Stomach (tissue), 9 donors: ENCODE results near the gene ETV3L. TPM values are rescaled to one million over a fixed set of nuclear protein-coding genes. Genes with fewer than 3 reads are reported as not detected.

Experiments
- DNase-seq, 2 donors: peaks; one replicate each; pipeline versions ENCODE4 v3.0.0 to v3.0.0-alpha.2; 2013 to 2019
- H3K27ac ChIP-seq, 5 donors: fragments of 200-600 bp in 4 of 5; sonication (generic) in 4 of 5; one replicate each; pipeline ENCODE4 v1.5.1; 2013 to 2019; ENCODE audit warnings: mild to moderate bottlenecking in 1 of 5, moderate library complexity in 1 of 5
- H3K27me3 ChIP-seq, 3 donors: fragments of 200-600 bp; sonication (generic); one replicate each; pipeline ENCODE4 v1.5.1; 2017 to 2019; ENCODE audit warnings: mixed run types in 1 of 3
- H3K36me3 ChIP-seq, 4 donors: fragments of 200-600 bp; sonication (generic); 1 replicate in 3 of 4; 2 replicates in 1 of 4; pipeline ENCODE4 v1.5.1; 2016 to 2019
- H3K4me1 ChIP-seq, 4 donors: fragments of 200-600 bp; sonication (generic); one replicate each; pipeline ENCODE4 v1.5.1; 2016 to 2019
- H3K4me3 ChIP-seq, 4 donors: fragments of 200-600 bp; sonication (generic) in 3 of 4; one replicate each; pipeline ENCODE4 v1.5.1; 2016 to 2019; ENCODE audit warnings: mild to moderate bottlenecking in 1 of 4
- H3K9me3 ChIP-seq, 4 donors: fragments of 200-600 bp; sonication (generic); one replicate each; pipeline ENCODE4 v1.5.1; 2016 to 2019
- EP300 ChIP-seq: sonication (generic); formaldehyde crosslinking; IDR thresholded peaks from one replicate; pipeline ENCODE4 v1.6.1; 2017; ENCODE audit warnings: antibody characterized with exemption
- POLR2A ChIP-seq, 4 donors: fragments of 450-650 bp; IDR thresholded peaks; one replicate each; pipeline ENCODE4 v1.6.1; 2016; ENCODE audit warnings: antibody characterized with exemption in 4 of 4, control low read depth in 2 of 4, mild to moderate bottlenecking in 1 of 4, moderate library complexity in 1 of 4
- POLR2AphosphoS5 ChIP-seq, 3 donors: sonication (generic); formaldehyde crosslinking; IDR thresholded peaks; one replicate each; pipeline ENCODE4 v1.6.1; 2016; ENCODE audit warnings: antibody characterized with exemption in 3 of 3
- WGBS, 5 donors: extraction: QIAGEN DNeasy Blood & Tissue Kit in 3 of 5; methylation state at CpG; one replicate each; pipeline versions ENCODE4 v1.1.5 to v1.1.7; 2013 to 2018; 5-methylcytosine and 5-hydroxymethylcytosine counted together
- intact Hi-C: fragments of 100-400 bp; cut with DNase I; formaldehyde crosslinking; loops from one replicate; pipeline ENCODE4 v1.15.1; 2023; ENCODE audit warnings: low total_unique reads
- polyA plus RNA-seq, 3 donors: library from polyadenylated mRNA; stranded (reverse); fragments of 200-250 nt; gene quantifications; one replicate each; pipeline ENCODE4 v1.2.3, GENCODE V29; 2013
- total RNA-seq, 5 donors: library from RNA; depleted of rRNA; stranded (reverse); fragments of >200 nt; gene quantifications; one replicate each; pipeline versions ENCODE4 v1.1.0 to v1.2.3, GENCODE V29; 2014 to 2016
- TF ChIP-seq, protein P1 (sequence below), 7 experiments: fragments of 450-650 bp in 4 of 7; fragments of 200-600 bp in 3 of 7; sonication (generic) in 3 of 7; IDR thresholded peaks; one replicate each; pipeline ENCODE4 v1.5.1; 2016 to 2019; ENCODE audit warnings: antibody characterized with exemption in 7 of 7, control low read depth in 2 of 7, mild to moderate bottlenecking in 1 of 7
- donor health status: healthy with polysubstance abuse.
- donor health status: Bipolar disorder and iron deficiency.
- donor health status: healthy.

Gene ETV3L
- total and polyA plus RNA-seq, 8 donors = not detected

DNA sequence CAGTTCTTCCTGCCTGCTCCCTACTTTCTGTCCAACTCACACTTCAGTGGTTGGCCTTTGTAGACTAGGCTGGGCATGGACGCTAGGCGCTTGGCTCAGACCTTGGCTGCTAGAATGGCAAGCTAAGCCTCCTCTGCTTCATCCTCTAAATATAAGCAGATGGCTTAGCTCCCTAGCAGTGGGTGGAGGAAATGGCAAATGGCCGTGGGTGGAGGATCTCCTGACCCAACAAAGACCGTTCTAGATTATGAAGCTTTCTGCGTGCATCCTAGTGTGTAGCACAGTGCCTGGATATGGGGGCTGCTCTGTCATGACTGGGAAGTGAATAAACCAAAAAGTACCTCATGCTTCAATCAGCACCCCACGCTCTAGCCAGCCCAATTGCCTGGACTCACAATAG, 10.4 kb upstream of the ETV3L start:
- Histone ChIP-seq H3K4me3 (no peak overlapping the region), H3K4me1 (peaks cover 0 to 4% (median 0%) of the 10 kb centered on the region in 4 donors), H3K27me3 (peaks cover 0 to 97% (median 16%) of the 10 kb centered on the region in 3 donors), H3K36me3 (no peaks in the 10 kb centered on the region), H3K27ac (no peak overlapping the region), H3K9me3 (no peaks in the 10 kb centered on the region)
- DNase-seq = no peak
- WGBS, 5 donors = 73 to 79% (median 75%) methylated on average over 6 of the region's 6 CpGs
- intact Hi-C loops = no loop called here
- TF ChIP-seq EP300 = no peak

DNA sequence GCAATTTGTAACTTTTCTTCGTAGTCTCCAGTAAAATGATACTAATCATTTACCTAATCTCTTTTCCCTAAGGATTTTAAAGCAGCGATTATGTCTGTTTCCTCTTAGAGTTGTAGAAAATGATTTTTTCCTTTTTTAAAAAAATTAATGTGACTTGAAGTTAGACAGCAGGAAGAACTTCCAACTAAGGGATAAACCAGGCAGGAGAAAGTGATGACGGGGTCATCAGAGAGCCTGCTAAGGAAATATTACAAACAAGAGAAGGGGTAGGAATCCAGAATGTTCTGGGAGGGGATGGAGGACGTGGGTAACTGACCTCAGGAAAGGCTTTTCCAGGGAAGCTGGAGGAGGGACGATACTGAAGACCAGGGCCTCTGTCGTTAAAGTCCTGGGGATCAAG, 8.8 kb upstream of the ETV3L start:
- intact Hi-C loops = no loop called here
- H3K27me3 ChIP-seq = peaks cover 0 to 87% (median 16%) of the 10 kb centered on the region in 3 donors

DNA sequence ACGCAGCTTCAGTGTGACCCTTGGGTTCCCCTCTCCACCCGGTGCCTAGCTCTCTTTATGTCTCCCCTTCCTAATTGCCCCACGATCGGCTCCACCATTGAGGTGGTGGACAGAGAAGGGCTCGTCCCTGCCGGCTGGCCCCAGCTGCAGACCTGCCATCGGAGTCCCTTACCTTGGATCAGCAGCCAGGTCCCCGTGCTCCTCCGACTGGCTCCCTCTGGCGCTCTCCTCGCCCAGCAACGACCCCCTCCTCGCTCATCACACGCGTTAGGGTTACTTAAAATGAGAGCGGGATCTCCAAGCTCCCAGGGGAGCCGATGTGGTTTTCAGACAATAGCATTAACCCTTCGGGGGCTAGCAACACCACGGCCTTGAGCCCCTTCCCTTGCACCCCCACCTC, 8.1 kb upstream of the ETV3L start:
- intact Hi-C loops = no loop called here
- no peaks in the 10 kb centered on the region for H3K36me3 ChIP-seq
- H3K4me3 ChIP-seq = no peak overlapping the region
- 26 to 46% (median 38%) methylated on average over 19 of the region's 19 CpGs for WGBS, 5 donors
- no peak for DNase-seq
- TF ChIP-seq POLR2AphosphoS5 (IDR thresholded peaks at IDR 0.05) (no peak), EP300 (no peak), POLR2A (IDR thresholded peaks at IDR 0.05) (no peak)
- TF ChIP-seq, protein P1, sequence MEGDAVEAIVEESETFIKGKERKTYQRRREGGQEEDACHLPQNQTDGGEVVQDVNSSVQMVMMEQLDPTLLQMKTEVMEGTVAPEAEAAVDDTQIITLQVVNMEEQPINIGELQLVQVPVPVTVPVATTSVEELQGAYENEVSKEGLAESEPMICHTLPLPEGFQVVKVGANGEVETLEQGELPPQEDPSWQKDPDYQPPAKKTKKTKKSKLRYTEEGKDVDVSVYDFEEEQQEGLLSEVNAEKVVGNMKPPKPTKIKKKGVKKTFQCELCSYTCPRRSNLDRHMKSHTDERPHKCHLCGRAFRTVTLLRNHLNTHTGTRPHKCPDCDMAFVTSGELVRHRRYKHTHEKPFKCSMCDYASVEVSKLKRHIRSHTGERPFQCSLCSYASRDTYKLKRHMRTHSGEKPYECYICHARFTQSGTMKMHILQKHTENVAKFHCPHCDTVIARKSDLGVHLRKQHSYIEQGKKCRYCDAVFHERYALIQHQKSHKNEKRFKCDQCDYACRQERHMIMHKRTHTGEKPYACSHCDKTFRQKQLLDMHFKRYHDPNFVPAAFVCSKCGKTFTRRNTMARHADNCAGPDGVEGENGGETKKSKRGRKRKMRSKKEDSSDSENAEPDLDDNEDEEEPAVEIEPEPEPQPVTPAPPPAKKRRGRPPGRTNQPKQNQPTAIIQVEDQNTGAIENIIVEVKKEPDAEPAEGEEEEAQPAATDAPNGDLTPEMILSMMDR (IDR thresholded peaks at IDR 0.05) = no peak
- peaks cover 0 to 4% (median 0%) of the 10 kb centered on the region in 4 donors for H3K4me1 ChIP-seq
- no peak overlapping the region for H3K27ac ChIP-seq
- no peaks in the 10 kb centered on the region for H3K9me3 ChIP-seq
- peaks cover 0 to 81% (median 16%) of the 10 kb centered on the region in 3 donors for H3K27me3 ChIP-seq

More for the DNA sequence above, 8.8 kb upstream of the ETV3L start:
- peaks cover 0 to 4% (median 0%) of the 10 kb centered on the region in 4 donors for H3K4me1 ChIP-seq
- WGBS, 5 donors = 65 to 78% (median 68%) methylated on average over 6 of the region's 6 CpGs
- TF ChIP-seq EP300 (no peak), POLR2A (IDR thresholded peaks at IDR 0.05) (no peak), POLR2AphosphoS5 (IDR thresholded peaks at IDR 0.05) (no peak)
- TF ChIP-seq, protein P1 (IDR thresholded peaks at IDR 0.05) = no peak
- no peak for DNase-seq
- H3K27ac ChIP-seq = no peak overlapping the region
- H3K4me3 ChIP-seq = no peak overlapping the region
- H3K36me3 ChIP-seq = no peaks in the 10 kb centered on the region
- no peaks in the 10 kb centered on the region for H3K9me3 ChIP-seq

- Histone ChIP-seq H3K27me3 (peaks cover 0 to 79% (median 16%) of the 10 kb centered on the region in 3 donors), H3K4me3 (no peak overlapping the region), H3K4me1 (peaks cover 0 to 4% (median 0%) of the 10 kb centered on the region in 4 donors), H3K36me3 (no peaks in the 10 kb centered on the region), H3K9me3 (no peaks in the 10 kb centered on the region), H3K27ac (no peak overlapping the region)
- TF ChIP-seq POLR2AphosphoS5 (IDR thresholded peaks at IDR 0.05) = no peak
- TF ChIP-seq, protein P1 (IDR thresholded peaks at IDR 0.05) = no peak
- no peak for TF ChIP-seq EP300
- intact Hi-C loops = no loop called here
- 51 to 73% (median 72%) methylated on average over 4 to 6 of the region's 6 CpGs for WGBS, 5 donors
- no peak for DNase-seq
These were observed 7.2 kb upstream of the ETV3L start for GRCh38 chr1:157106813-157107189.

DNA sequence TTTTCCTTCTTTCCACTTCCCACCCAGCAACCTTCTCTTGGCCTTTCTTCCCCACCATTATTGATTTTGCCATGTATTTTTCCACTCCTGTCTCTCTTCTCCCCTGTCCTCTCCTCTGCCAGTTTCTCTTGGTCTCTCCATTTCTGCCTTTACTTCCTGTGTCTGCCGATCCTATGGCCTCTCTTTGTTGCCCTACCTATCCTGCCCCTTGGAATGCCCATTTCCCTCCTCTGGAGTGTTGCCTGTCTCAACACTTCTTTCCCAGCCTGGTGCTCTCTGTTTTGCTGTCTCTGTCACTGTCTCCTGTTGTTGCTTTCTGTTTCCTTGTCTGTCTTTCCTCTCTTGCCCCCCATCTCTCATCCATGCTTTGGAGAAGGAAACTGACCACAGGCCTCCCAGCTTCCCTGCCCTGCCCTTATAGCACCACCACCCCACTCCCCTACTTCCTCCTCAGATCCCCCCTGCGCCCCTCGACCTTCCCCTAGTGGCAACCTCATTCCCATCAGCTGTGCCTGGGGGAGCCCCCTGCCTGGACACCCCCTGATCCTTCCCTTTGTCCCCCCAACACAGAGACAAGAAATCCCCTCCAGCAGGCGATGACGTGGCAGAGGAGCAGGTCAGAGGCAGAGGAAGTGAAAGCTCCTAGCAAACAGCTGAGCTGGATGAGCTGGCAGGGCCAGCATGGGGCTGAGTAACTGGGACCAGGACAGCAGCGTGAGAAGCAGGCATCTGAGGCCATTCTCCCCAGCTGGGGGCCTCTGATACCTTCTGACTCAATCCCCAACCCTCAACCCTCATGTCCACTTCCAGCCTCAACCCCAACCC, 6.6 kb upstream of the ETV3L start:
- H3K9me3 ChIP-seq = no peaks in the 10 kb centered on the region
- no peaks in the 10 kb centered on the region for H3K36me3 ChIP-seq
- DNase-seq = peak; percentile 41 to 55
- 31 to 55% (median 52%) methylated on average over 6 of the region's 6 CpGs for WGBS, 5 donors
- H3K27me3 ChIP-seq = peaks cover 0 to 73% (median 16%) of the 10 kb centered on the region in 3 donors
- H3K4me3 ChIP-seq = no peak overlapping the region
- TF ChIP-seq POLR2AphosphoS5 (IDR thresholded peaks at IDR 0.05) (no peak), POLR2A (IDR thresholded peaks at IDR 0.05) (no peak), EP300 (no peak)
- TF ChIP-seq, protein P1 (IDR thresholded peaks at IDR 0.05) = no peak
- peaks cover 0 to 4% (median 0%) of the 10 kb centered on the region in 4 donors for H3K4me1 ChIP-seq
- intact Hi-C loops = no loop called here
- H3K27ac ChIP-seq = no peak overlapping the region
